GM12878 (cell line): Measurements from ENCODE around the gene SDK2. TPM values are rescaled to one million over a fixed set of nuclear protein-coding genes. Genes with fewer than 3 reads are reported as not detected.

ENCODE experiments used
- ATAC-seq: fragments of 200-7000 bp; cut with Tn5 transposase; 3 replicates; pipeline ENCODE4 v1.9.1; 2020; ENCODE audit warnings: mild to moderate bottlenecking, moderate library complexity
- BruUV-seq: library from RNA; stranded (reverse); fragments of 400-500 nt; replicated peaks from 2 replicates; lab custom pipeline; 2021; lab: Mats Ljungman, UMichigan
- CTCF ChIA-PET: fragments of 300-600 bp; sonication (Branson Sonifier 250); formaldehyde crosslinking; extraction: SDS; loops from one replicate; lab custom pipeline; 2021; ENCODE audit warnings: inconsistent platforms; lab: Yijun Ruan, JAX
- POLR2A ChIA-PET: fragments of 350-600 bp; formaldehyde crosslinking; extraction: SDS; loops from one replicate; lab custom pipeline; 2021; ENCODE audit warnings: inconsistent platforms; lab: Charles Lee
- RAD21 ChIA-PET: fragments of 300-600 bp; sonication (Branson Sonifier 250); formaldehyde crosslinking; loops from one replicate; lab custom pipeline; 2023; ENCODE audit warnings: antibody characterized with exemption; ENCODE audit not compliant: unreplicated experiment; lab: Charles Lee
- SMC1A ChIA-PET: fragments of 300-600 bp; sonication (Branson Sonifier 250); formaldehyde crosslinking; loops from one replicate; lab custom pipeline; 2023; ENCODE audit not compliant: unreplicated experiment, uncharacterized antibody; lab: Charles Lee
- DNase-seq: peaks from one replicate; pipeline ENCODE4 v3.0.0-alpha.2; 2011; ENCODE audit warnings: low read depth, low spot score
- FAIRE-seq: peaks from 3 replicates; lab custom pipeline; 2011; peaks lifted over from hg19 to GRCh38; lab: Jason Lieb, UNC
- H2AFZ ChIP-seq: 2 replicates; pipeline ENCODE4 v1.6.0; 2011; ENCODE audit warnings: low read depth, low read length, control low read depth; ENCODE audit not compliant: control insufficient read depth
- H3K27ac ChIP-seq: 2 replicates; pipeline ENCODE4 v1.5.1; 2011; ENCODE audit warnings: control low read depth; ENCODE audit not compliant: control insufficient read depth, insufficient read depth
- H3K27me3 ChIP-seq, 2 experiments: replicated peaks in 1 of 2; 2 replicates each; pipeline versions ENCODE4 v1.6.0 to v1.6.1; 2011; ENCODE audit warnings: low read length in 1 of 2; ENCODE audit not compliant: control insufficient read depth in 2 of 2, insufficient read depth in 2 of 2
- H3K36me3 ChIP-seq, 2 experiments: 2 replicates each; pipeline ENCODE4 v1.5.1; 2011; ENCODE audit warnings: low read length in 1 of 2; ENCODE audit not compliant: control insufficient read depth in 2 of 2, insufficient read depth in 2 of 2
- H3K4me1 ChIP-seq: 2 replicates; pipeline ENCODE4 v1.6.1; 2011; ENCODE audit warnings: mild to moderate bottlenecking, low read length, moderate library complexity, mixed read lengths; ENCODE audit not compliant: control insufficient read depth, insufficient read depth
- H3K4me2 ChIP-seq: 2 replicates; pipeline ENCODE4 v1.6.0; 2011; ENCODE audit warnings: control low read depth; ENCODE audit not compliant: control insufficient read depth, insufficient read depth
- H3K4me3 ChIP-seq: fragments of 200-600 bp; sonication (generic); 2 replicates; pipeline ENCODE4 v1.5.1; 2016
- H3K79me2 ChIP-seq: 2 replicates; pipeline ENCODE4 v1.6.0; 2011; ENCODE audit warnings: low read length; ENCODE audit not compliant: control insufficient read depth, insufficient read depth
- H3K9ac ChIP-seq: 2 replicates; pipeline ENCODE4 v1.8.0; 2011; ENCODE audit warnings: low read length, control low read depth, mixed read lengths; ENCODE audit not compliant: control insufficient read depth, insufficient read depth
- H3K9me3 ChIP-seq: replicated peaks from 3 replicates; pipeline ENCODE4 v1.5.1; 2011; ENCODE audit warnings: mild to moderate bottlenecking, low read length; ENCODE audit not compliant: control insufficient read depth, insufficient read depth
- H4K20me1 ChIP-seq: 2 replicates; pipeline ENCODE4 v1.6.0; 2011; ENCODE audit not compliant: control insufficient read depth, insufficient read depth
- CREM ChIP-seq: IDR thresholded peaks from 2 replicates; pipeline ENCODE4 v1.6.1; 2014; ENCODE audit warnings: antibody characterized with exemption, low read depth
- ETV6 ChIP-seq, 2 experiments: fragments of 450-650 bp in 1 of 2; IDR thresholded peaks in 1 of 2; conservative IDR thresholded peaks in 1 of 2; 2 replicates each; pipeline ENCODE4 v1.6.1; 2014; ENCODE audit warnings: antibody characterized with exemption in 1 of 2, borderline replicate concordance in 1 of 2, low read depth in 1 of 2, mild to moderate bottlenecking in 1 of 2, moderate library complexity in 1 of 2
- IRF4 ChIP-seq: IDR thresholded peaks from 2 replicates; pipeline ENCODE4 v1.6.1; 2011; ENCODE audit warnings: low read depth, low read length
- LARP7 ChIP-seq: fragments of 450-650 bp; IDR thresholded peaks from 2 replicates; pipeline ENCODE4 v1.6.1; 2017; ENCODE audit warnings: mild to moderate bottlenecking
- NFYA ChIP-seq: IDR thresholded peaks from 2 replicates; pipeline ENCODE4 v1.6.1; 2011; ENCODE audit warnings: low read depth, mild to moderate bottlenecking, low read length, improper control_type of control experiment, borderline replicate concordance
- RUNX3 ChIP-seq: IDR thresholded peaks from 2 replicates; pipeline ENCODE4 v1.6.1; 2012; ENCODE audit warnings: low read length, inconsistent platforms
- USF1 ChIP-seq: IDR thresholded peaks from 2 replicates; pipeline ENCODE4 v1.6.1; 2011; ENCODE audit warnings: borderline replicate concordance, low read depth, mild to moderate bottlenecking, moderate library complexity, mixed read lengths, low read length; ENCODE audit not compliant: insufficient read depth; ENCODE audit errors: extremely low read length
- WGBS: methylation state at CpG from one replicate; pipeline ENCODE4 v1.1.6; 2016; ENCODE audit warnings: low lambda C conversion rate; ENCODE audit not compliant: insufficient replicate concordance, insufficient coverage; ENCODE audit errors: missing lambda C conversion rate; 5-methylcytosine and 5-hydroxymethylcytosine counted together
- in situ Hi-C: fragments of 300-500 bp; cut with MboI; formaldehyde crosslinking; loops from 9 replicates; pipeline ENCODE4 v1.14.3; 2018; ENCODE audit warnings: mixed read lengths
- intact Hi-C: fragments of 100-400 bp; cut with micrococcal nuclease; formaldehyde crosslinking; loops from one replicate; pipeline ENCODE4 v1.14.2; 2022; ENCODE audit not compliant: unreplicated experiment
- polyA plus RNA-seq, 11 experiments: library from polyadenylated mRNA; depleted of rRNA in 4 of 11; unstranded in 6 of 11; stranded (reverse) in 5 of 11; fragments of >200 nt; fragmentation: Nextera tagmentation in 4 of 11; fragmentation: Illumina TruSeq in 1 of 11; extraction: Ambion mirVana in 4 of 11; extraction: Trizol in 1 of 11; gene quantifications; 1 replicate in 1 of 11; 2 replicates in 10 of 11; pipeline versions ENCODE4 v1.2.1 to v1.2.3, GENCODE V29; 2011 to 2016; ENCODE audit warnings: inconsistent platforms in 2 of 11, missing spikeins in 2 of 11, low read depth in 1 of 11
- total RNA-seq, 4 experiments: library from RNA; depleted of rRNA in 3 of 4; stranded (reverse); fragments of >200 nt in 3 of 4; fragmentation: Illumina TruSeq in 1 of 4; extraction: Trizol in 1 of 4; gene quantifications; 2 replicates each; pipeline versions ENCODE4 v1.2.1 to v1.2.3, GENCODE V29; 2013 to 2021
- TF ChIP-seq, protein P1 (sequence below): fragments of 450-650 bp; formaldehyde crosslinking; IDR thresholded peaks from 2 replicates; pipeline ENCODE4 v1.5.0; 2022; ENCODE audit warnings: mild to moderate bottlenecking, missing genetic modification characterization
- TF ChIP-seq, protein P2 (sequence below): fragments of 150-350 bp; IDR thresholded peaks from 2 replicates; pipeline ENCODE4 v1.6.1; 2014; ENCODE audit warnings: mild to moderate bottlenecking, low read depth, low read length

SDK2 gene
- total and polyA plus RNA-seq, 10 of the 15 experiments (the other 5 are each of a cell fraction or from before 2014, with no cell fraction given) = 0.03 to 0.08 (median 0.03) TPM; not detected in 7

- BruUV-seq = no TSS peak
- WGBS = 67% methylated on average over 1 of the region's 3 CpGs
- Histone ChIP-seq H4K20me1 (no peaks in the 10 kb centered on the region), H3K9ac (no peak overlapping the region), H3K4me2 (no peak overlapping the region), H3K36me3 (no peaks in the 10 kb centered on the region), H3K4me3 (no peak overlapping the region), H3K27ac (no peak overlapping the region), H3K9me3 (no peaks in the 10 kb centered on the region), H3K79me2 (no peaks in the 10 kb centered on the region), H2AFZ (no peak overlapping the region), H3K27me3 (no peaks in the 10 kb centered on the region), H3K4me1 (peaks cover 6% of the 10 kb centered on the region; the same call in 1 of the 2 replicates)
- no peak for DNase-seq
- RAD21 ChIA-PET = no interaction called here
- POLR2A ChIA-PET = interaction anchor here (0.5 kb wide), 1 partner anchor 787 kb away, joined by 13 read pairs; no protein-coding TSS in a partner anchor
- SMC1A ChIA-PET = interaction anchor here (0.7 kb wide), 1 partner anchor 165 kb away, joined by 3 read pairs; no protein-coding TSS in a partner anchor
- TF ChIP-seq LARP7 (no peak), RUNX3 (no peak), USF1 (no peak)
- in situ Hi-C loops = no loop called here
- FAIRE-seq = no peak
- intact Hi-C loops = no loop called here
- no peak for ATAC-seq
- CTCF ChIA-PET = no interaction called here
Measured at GRCh38 chr17:73568934-73569333, 75.3 kb downstream of the SDK2 start.

DNA sequence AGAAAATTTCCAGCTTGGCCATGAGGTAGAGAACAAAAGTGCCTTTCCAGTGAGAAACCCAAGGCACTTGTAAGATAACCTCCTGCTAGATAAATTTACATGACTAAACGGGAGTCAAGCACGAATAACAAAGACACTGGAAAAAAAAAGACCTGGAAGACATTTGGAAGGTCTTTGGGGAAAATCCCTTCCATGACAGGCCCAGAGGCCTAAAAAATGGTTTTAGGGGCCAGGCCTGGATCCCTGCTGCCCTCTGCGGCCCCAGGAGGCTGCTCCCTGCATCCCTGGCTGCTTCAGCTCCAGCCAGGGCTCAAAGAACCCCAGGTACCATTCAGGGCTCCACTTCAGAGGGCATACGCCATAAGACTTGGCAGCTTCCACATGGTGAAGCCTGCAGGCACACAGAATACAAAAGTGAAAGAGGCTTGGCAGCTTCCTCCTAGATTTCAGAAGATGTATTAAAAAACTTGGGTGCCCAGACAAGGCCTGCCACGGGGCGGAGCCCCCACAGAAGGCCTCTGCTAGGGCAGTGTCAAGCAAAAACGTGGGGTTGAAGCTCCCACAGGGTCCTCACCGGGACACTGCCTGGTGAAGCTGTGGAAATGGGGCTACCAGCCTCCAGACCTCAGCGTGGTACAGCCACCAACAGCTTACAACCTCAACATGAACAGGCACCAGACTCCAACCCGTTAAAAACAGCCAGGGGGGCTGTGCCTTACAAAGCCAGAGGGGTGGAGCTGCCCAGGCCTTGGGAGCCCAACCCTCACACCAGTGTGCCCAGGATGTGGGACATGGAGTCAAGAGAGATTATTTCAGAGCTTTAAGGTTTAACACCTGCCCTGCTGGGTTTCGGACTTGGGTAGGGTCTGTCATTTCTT lies 77.1 kb downstream of the SDK2 start:
- ChIA-PET POLR2A (interaction anchor here (0.7 kb wide), 1 partner anchor 27 kb away, joined by 3 read pairs; no protein-coding TSS in a partner anchor), RAD21 (no interaction called here), SMC1A (interaction anchor here (1.0 kb wide), 1 partner anchor 23 kb away, joined by 3 read pairs; no protein-coding TSS in a partner anchor), CTCF (interaction anchor here (1.3 kb wide), 1 partner anchor 19 kb away, joined by 6 read pairs; no protein-coding TSS in a partner anchor)
- no TSS peak for BruUV-seq
- H3K79me2 ChIP-seq = no peaks in the 10 kb centered on the region
- no peak for DNase-seq
- no peak overlapping the region for H3K9ac ChIP-seq
- no peak overlapping the region for H3K4me3 ChIP-seq
- WGBS = 23% methylated on average over 11 of the region's 11 CpGs
- intact Hi-C loops (no loop called here), in situ Hi-C loops (no loop called here)
- H3K27ac ChIP-seq = no peak overlapping the region
- no peak for FAIRE-seq
- H4K20me1 ChIP-seq = no peaks in the 10 kb centered on the region
- ATAC-seq = peak; percentile 47
- no peaks in the 10 kb centered on the region for H3K27me3 ChIP-seq
- H3K4me2 ChIP-seq = no peak overlapping the region
- peaks cover 6% of the 10 kb centered on the region; the same call in 1 of the 2 replicates for H3K4me1 ChIP-seq
- no peaks in the 10 kb centered on the region for H3K36me3 ChIP-seq
- no peaks in the 10 kb centered on the region for H3K9me3 ChIP-seq
- H2AFZ ChIP-seq = peak overlapping the region; percentile 37
- TF ChIP-seq ETV6 (conservative IDR thresholded peaks at IDR 0.05 in 1 of 2, IDR thresholded peaks at IDR 0.05 in 1 of 2; ENCODE audit: borderline replicate concordance in 1 of 2, low read depth in 1 of 2) (no peak), CREM (no peak), NFYA (no peak), IRF4 (no peak)
- TF ChIP-seq, protein P1, sequence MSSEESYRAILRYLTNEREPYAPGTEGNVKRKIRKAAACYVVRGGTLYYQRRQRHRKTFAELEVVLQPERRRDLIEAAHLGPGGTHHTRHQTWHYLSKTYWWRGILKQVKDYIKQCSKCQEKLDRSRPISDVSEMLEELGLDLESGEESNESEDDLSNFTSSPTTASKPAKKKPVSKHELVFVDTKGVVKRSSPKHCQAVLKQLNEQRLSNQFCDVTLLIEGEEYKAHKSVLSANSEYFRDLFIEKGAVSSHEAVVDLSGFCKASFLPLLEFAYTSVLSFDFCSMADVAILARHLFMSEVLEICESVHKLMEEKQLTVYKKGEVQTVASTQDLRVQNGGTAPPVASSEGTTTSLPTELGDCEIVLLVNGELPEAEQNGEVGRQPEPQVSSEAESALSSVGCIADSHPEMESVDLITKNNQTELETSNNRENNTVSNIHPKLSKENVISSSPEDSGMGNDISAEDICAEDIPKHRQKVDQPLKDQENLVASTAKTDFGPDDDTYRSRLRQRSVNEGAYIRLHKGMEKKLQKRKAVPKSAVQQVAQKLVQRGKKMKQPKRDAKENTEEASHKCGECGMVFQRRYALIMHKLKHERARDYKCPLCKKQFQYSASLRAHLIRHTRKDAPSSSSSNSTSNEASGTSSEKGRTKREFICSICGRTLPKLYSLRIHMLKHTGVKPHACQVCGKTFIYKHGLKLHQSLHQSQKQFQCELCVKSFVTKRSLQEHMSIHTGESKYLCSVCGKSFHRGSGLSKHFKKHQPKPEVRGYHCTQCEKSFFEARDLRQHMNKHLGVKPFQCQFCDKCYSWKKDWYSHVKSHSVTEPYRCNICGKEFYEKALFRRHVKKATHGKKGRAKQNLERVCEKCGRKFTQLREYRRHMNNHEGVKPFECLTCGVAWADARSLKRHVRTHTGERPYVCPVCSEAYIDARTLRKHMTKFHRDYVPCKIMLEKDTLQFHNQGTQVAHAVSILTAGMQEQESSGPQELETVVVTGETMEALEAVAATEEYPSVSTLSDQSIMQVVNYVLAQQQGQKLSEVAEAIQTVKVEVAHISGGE (CRISPR knock-in tag) = no peak
- TF ChIP-seq, protein P2, sequence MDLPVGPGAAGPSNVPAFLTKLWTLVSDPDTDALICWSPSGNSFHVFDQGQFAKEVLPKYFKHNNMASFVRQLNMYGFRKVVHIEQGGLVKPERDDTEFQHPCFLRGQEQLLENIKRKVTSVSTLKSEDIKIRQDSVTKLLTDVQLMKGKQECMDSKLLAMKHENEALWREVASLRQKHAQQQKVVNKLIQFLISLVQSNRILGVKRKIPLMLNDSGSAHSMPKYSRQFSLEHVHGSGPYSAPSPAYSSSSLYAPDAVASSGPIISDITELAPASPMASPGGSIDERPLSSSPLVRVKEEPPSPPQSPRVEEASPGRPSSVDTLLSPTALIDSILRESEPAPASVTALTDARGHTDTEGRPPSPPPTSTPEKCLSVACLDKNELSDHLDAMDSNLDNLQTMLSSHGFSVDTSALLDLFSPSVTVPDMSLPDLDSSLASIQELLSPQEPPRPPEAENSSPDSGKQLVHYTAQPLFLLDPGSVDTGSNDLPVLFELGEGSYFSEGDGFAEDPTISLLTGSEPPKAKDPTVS = no peak
